ENCODE measurements around the gene PACS1.
"Not testable (repeated sequence)": the region's sequence is repeated elsewhere in the genome, so short reads cannot be mapped to it uniquely, and the experiment has no call there.

PACS1 gene

GRCh38 chr11:66106786-66107599 lies 36.9 kb downstream of the PACS1 start:
- in situ Hi-C loops (cut with MboI; ENCODE audit: low sequenced_read_pairs) = no loop called here

- in situ Hi-C loops (cut with MboI; ENCODE audit: low sequenced_read_pairs) = no loop called here
Measured at GRCh38 chr11:66107600-66108510, 37.8 kb downstream of the PACS1 start.

GRCh38 chr11:66109294-66109693 lies 39.2 kb downstream of the PACS1 start:
- in situ Hi-C loops (cut with MboI; ENCODE audit: low sequenced_read_pairs) = no loop called here

GRCh38 chr11:66111158-66111557 lies 41.1 kb downstream of the PACS1 start:
- in situ Hi-C loops (cut with MboI; ENCODE audit: low sequenced_read_pairs) = no loop called here

- in situ Hi-C loops (cut with MboI; ENCODE audit: low sequenced_read_pairs) = no loop called here
Measured at GRCh38 chr11:66112041-66112491, 42.0 kb downstream of the PACS1 start.

GRCh38 chr11:66112601-66113499 lies 42.8 kb downstream of the PACS1 start:
- in situ Hi-C loops (cut with MboI; ENCODE audit: low sequenced_read_pairs) = no loop called here

GRCh38 chr11:66114957-66115356 lies 44.9 kb downstream of the PACS1 start:
- in situ Hi-C loops (cut with MboI; ENCODE audit: low sequenced_read_pairs) = not testable (repeated sequence)

GRCh38 chr11:66115638-66116301 lies 45.7 kb downstream of the PACS1 start:
- in situ Hi-C loops (cut with MboI; ENCODE audit: low sequenced_read_pairs) = no loop called here

GRCh38 chr11:66116576-66117361 lies 46.7 kb downstream of the PACS1 start:
- in situ Hi-C loops (cut with MboI; ENCODE audit: low sequenced_read_pairs) = no loop called here

GRCh38 chr11:66118847-66119246 lies 48.8 kb downstream of the PACS1 start:
- in situ Hi-C loops (cut with MboI; ENCODE audit: low sequenced_read_pairs) = no loop called here

- in situ Hi-C loops (cut with MboI; ENCODE audit: low sequenced_read_pairs) = no loop called here
Measured at GRCh38 chr11:66119348-66120133, 49.5 kb downstream of the PACS1 start.

GRCh38 chr11:66121466-66121865 lies 51.4 kb downstream of the PACS1 start:
- in situ Hi-C loops (cut with MboI; ENCODE audit: low sequenced_read_pairs) = no loop called here

- in situ Hi-C loops (cut with MboI; ENCODE audit: low sequenced_read_pairs) = no loop called here
Measured at GRCh38 chr11:66123902-66124301, 53.8 kb downstream of the PACS1 start.

- in situ Hi-C loops (cut with MboI; ENCODE audit: low sequenced_read_pairs) = no loop called here
Measured at GRCh38 chr11:66124564-66124963, 54.5 kb downstream of the PACS1 start.

- in situ Hi-C loops (cut with MboI; ENCODE audit: low sequenced_read_pairs) = no loop called here
Measured at GRCh38 chr11:66126064-66126463, 56.0 kb downstream of the PACS1 start.

GRCh38 chr11:66126808-66127555 lies 56.9 kb downstream of the PACS1 start:
- in situ Hi-C loops (cut with MboI; ENCODE audit: low sequenced_read_pairs) = no loop called here

- in situ Hi-C loops (cut with MboI; ENCODE audit: low sequenced_read_pairs) = no loop called here
Measured at GRCh38 chr11:66130978-66131377, 60.9 kb downstream of the PACS1 start.
